ENCODE measurements around the gene CD33.
"Not testable (repeated sequence)": the region's sequence is repeated elsewhere in the genome, so short reads cannot be mapped to it uniquely, and the experiment has no call there.

The CD33 gene

GRCh38 chr19:51207747-51208146 is 17.1 kb upstream of the CD33 start:
- H3K27ac ChIP-seq = no peak overlapping the region

GRCh38 chr19:51210191-51210784 is 14.6 kb upstream of the CD33 start:
- H3K27ac ChIP-seq = no peak overlapping the region

More at GRCh38 chr19:51207747-51208146, 17.1 kb upstream of the CD33 start:
- no peak for DNase-seq (ENCODE audit: low read depth, low spot score)

GRCh38 chr19:51210874-51211361 is 14.0 kb upstream of the CD33 start:
- DNase-seq (ENCODE audit: low read depth, low spot score); H3K27ac ChIP-seq: not testable (repeated sequence)

More at GRCh38 chr19:51210191-51210784, 14.6 kb upstream of the CD33 start:
- DNase-seq (ENCODE audit: low read depth, low spot score) = no peak

DNA sequence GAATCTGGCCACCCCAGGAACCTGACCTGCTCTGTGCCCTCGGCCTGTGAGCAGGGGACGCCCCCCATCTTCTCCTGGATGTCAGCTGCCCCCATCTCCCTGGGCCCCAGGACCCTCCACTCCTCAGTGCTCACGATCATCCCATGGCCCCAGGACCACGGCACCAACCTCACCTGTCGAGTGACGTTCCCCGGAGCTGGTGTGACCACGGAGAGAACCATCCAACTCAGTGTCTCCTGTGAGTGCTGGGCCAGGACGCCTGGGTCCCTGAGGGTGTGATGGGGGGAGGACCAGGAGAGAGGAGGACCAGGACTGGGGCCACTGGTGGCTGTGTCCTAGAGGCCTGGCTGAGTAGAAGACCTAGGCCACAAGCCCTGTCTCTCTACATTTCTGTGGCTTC is 13.0 kb upstream of the CD33 start:
- H3K27ac ChIP-seq = no peak overlapping the region
- no peak for DNase-seq (ENCODE audit: low read depth, low spot score)

- DNase-seq (ENCODE audit: low read depth, low spot score) = no peak
- H3K27ac ChIP-seq = no peak overlapping the region
Observed at GRCh38 chr19:51219307-51219706, 5.6 kb upstream of the CD33 start.

DNA sequence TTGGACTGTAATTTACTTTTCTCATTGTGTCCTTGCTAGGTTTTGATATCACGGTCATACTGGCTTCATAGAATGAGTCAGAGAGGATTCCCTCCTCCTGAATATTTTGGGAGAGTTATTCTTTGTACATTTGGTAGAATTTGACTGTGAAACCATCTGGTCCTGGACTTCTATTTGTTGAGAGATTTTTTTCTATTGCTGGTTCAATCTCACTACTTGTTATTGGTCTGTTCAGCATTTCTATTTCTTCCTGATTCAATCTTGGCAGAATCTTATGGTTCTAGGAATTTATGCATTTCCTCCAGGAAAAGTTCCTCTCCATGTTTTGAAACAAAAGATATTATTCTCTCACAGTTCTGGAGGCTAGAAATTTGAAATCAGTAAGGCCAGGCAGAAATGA is 4.9 kb upstream of the CD33 start:
- no peak overlapping the region for H3K27ac ChIP-seq
- no peak for DNase-seq (ENCODE audit: low read depth, low spot score)

- DNase-seq (ENCODE audit: low read depth, low spot score) = no peak
- H3K27ac ChIP-seq = no peak overlapping the region
Observed at GRCh38 chr19:51220996-51221395, 3.9 kb upstream of the CD33 start.

DNA sequence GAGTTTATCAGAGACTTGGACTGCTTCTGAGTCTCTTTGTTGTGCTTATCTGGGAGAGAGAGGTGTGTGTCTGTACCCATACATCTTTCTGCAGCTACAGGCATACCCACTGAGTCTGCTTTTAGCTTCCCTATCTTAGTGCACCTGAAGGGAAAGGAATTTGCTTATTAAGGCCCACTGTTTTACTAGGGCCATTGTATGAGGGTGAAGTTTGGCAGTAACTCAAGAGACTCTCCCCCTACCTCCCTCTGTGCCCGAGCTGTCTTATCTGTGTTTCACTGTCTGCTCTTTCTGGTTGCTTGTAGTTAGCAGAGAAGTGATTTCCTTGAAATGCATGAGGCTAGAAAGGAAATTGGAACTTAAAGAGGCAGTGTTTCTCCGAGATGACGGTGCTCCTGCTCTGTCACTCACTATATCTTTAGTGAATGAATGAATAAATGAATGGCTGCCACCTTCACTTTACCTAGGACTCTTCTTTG is 678 bp upstream of the CD33 start:
- H3K27ac ChIP-seq = no peak overlapping the region
- no peak for DNase-seq (ENCODE audit: low read depth, low spot score)

DNA sequence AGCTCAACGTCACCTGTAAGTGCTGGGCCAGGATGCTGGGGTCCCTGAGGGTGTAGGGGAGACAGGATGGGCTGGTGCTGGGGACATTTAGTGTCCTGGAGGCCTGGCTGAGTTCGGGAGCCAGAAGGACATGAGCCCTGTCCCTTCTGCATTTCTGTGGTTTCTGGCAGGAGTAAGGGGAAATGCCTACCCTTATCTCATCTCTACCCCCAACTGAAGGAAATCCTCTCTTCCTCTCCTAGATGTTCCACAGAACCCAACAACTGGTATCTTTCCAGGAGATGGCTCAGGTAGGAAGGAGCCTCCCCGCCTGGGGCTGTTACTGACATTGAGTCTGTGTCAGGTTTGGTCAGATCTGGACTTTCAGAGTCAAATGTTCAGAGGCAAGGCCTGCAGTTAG is 1.2 kb downstream of the CD33 start:
- no peak for DNase-seq (ENCODE audit: low read depth, low spot score)
- H3K27ac ChIP-seq = no peak overlapping the region

DNA sequence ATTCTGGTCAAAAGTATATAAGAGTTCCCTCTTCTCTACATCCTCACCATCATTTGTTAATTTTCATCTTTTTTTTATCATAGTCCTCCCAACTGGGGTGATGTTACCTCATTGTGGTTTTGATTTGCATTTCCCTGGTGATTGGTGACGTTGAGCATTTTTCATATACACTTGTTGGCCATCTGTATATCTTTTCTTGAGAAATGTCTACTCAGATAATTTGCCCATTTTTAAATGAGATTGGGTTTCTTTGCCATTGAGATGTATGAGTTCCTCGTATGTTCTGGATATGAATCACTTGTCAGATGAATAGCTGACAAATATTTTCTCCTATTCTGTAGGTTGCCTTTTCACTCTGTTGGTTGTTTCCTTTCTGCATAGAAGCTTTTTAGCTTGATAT is 2.4 kb downstream of the CD33 start:
- DNase-seq (ENCODE audit: low read depth, low spot score) = no peak
- H3K27ac ChIP-seq = no peak overlapping the region

GRCh38 chr19:51227966-51228365 is 3.1 kb downstream of the CD33 start:
- no peak for DNase-seq (ENCODE audit: low read depth, low spot score)
- no peak overlapping the region for H3K27ac ChIP-seq

DNA sequence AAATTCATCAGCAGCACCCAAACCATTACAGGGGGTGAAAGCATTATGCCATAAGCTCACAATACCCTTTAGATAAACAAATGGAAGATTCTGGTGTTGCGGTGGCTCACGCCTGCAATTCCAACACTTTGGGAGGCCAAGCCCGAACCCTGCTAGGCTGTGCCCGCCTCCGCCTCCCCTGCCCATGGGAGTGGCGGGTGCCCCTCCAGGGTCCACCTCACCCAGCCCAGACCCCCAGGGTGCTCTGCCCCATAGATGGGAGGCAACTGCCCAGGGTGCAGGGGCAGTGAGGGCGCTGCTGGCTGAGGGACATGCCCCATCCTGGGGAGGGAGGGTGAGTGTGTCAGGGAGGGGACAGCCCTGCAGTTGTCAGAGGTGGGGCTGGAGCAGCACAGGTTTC is 16.0 kb downstream of the CD33 start:
- no peak overlapping the region for H3K27ac ChIP-seq
- no peak for DNase-seq (ENCODE audit: low read depth, low spot score)

DNA sequence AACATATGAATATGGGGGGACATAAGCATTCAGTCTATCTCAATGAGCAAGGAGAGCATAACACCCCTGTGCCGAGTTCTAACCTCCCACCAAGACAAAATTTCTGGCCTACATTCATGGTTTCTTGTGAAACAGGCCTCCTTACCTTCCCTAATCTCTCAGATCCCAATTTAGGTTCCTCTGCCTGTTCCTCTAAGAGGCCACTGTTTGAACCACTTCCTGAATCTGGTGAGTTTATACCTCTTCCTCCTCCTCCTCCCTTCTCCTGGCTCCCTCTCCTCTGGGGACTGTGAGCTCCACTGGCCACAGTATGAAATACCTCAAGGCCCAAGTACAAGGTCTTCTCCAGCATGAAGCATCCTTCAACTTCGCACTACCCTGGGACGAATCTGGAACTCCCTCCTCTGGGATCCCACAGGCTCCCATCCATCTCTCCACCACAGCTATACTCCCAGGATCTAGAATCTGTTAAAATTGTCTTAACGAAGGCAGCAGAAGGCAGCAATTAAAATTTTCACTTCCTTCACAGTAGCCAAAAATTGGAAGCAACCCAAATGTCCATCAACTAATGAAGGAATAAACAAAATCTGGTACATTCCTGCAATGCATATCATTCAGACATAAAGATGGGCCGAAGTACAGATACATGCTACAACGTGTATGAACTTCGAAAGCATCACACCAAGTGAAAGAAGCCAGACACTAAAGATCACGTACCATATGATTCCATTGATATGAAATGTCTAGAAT is 18.2 kb downstream of the CD33 start:
- DNase-seq (ENCODE audit: low read depth, low spot score) = no peak
- H3K27ac ChIP-seq = no peak overlapping the region

GRCh38 chr19:51246164-51246552 is 21.3 kb downstream of the CD33 start:
- no peak overlapping the region for H3K27ac ChIP-seq
- DNase-seq (ENCODE audit: low read depth, low spot score) = no peak

GRCh38 chr19:51247972-51248590 is 23.2 kb downstream of the CD33 start:
- no peak overlapping the region for H3K27ac ChIP-seq
- no peak for DNase-seq (ENCODE audit: low read depth, low spot score)

DNA sequence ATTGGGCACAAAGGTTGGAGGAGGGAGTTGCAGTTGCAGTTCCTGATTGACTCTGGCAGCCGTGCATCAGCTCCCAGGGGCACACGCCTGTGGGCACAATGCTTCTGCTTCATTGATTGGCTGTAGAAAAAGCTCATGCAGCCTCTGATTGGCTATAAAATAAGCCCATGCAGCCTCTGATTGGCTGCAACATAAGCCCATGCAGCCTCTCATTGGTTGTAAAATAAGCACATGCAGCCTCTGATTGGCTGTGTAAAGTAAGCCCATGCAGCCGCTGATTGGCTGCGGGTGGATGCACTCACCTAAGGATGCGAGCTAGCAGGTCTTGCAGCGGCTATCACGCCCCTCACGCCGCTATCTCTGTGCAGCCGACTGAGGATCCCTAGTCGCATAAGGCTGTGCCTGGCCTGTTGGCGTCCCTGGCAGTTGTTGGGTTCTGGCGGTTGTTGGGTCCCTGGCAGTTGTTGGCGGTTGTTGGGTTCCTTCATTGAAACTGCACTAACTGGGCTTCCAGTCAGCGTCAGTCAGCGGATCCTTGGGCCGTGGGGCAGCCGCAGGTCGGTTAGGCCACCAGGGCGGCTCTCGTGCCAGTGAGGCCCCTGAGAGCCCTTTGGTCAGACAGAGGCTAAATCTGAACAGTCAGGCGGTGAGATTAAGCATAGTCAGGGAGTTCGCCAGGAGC is 26.0 kb downstream of the CD33 start, which contains the start of gene SIGLECL1:
SIGLECL1 (plus strand) TSS at position 295 of the 682 bp plus-strand sequence. CDS start 12,993 bp downstream, outside the sequence.
- no peak for DNase-seq (ENCODE audit: low read depth, low spot score)

GRCh38 chr19:51251468-51251820 is 26.6 kb downstream of the CD33 start:
- DNase-seq (ENCODE audit: low read depth, low spot score) = no peak
- no peak overlapping the region for H3K27ac ChIP-seq

More for the DNA sequence above, 26.0 kb downstream of the CD33 start, which contains the start of gene SIGLECL1:
- no peak within 1 kb of the TSS for H3K27ac ChIP-seq

- no peak overlapping the region for H3K27ac ChIP-seq
- no peak for DNase-seq (ENCODE audit: low read depth, low spot score)
Observed at GRCh38 chr19:51252306-51253079, 27.6 kb downstream of the CD33 start.

GRCh38 chr19:51253088-51253806 is 28.4 kb downstream of the CD33 start:
- DNase-seq (ENCODE audit: low read depth, low spot score) = no peak
- H3K27ac ChIP-seq = no peak overlapping the region
